Epithelial cell of proximal tubule (primary cell): ENCODE measurements around the gene KIF11. TPM values are rescaled to one million over a fixed set of nuclear protein-coding genes. Genes with fewer than 3 reads are reported as not detected.
A peak's percentile ranks its signal among the peaks of the same experiment; 100 is the strongest.
"Not testable (repeated sequence)": the region's sequence is repeated elsewhere in the genome, so short reads cannot be mapped to it uniquely, and the experiment has no call there.

Experiments
- DNase-seq: peaks from one replicate; pipeline ENCODE4 v3.0.0-alpha.2; 2011; ENCODE audit warnings: low read depth
- H3K4me3 ChIP-seq: 2 replicates; pipeline ENCODE4 v1.5.1; 2011; ENCODE audit warnings: low read depth, mild to moderate bottlenecking, low read length
- total RNA-seq: library from RNA; depleted of rRNA; stranded (reverse); fragments of >200 nt; gene quantifications from 2 replicates; pipeline ENCODE4 v1.2.3, GENCODE V29; 2015
- TF ChIP-seq, protein P1 (sequence below): conservative IDR thresholded peaks from 2 replicates; pipeline ENCODE4 v1.5.1; 2012; ENCODE audit warnings: low read depth, mild to moderate bottlenecking, low read length

The KIF11 gene
- total RNA-seq, 1 donor from 2014 or later: 36.5 TPM

DNA sequence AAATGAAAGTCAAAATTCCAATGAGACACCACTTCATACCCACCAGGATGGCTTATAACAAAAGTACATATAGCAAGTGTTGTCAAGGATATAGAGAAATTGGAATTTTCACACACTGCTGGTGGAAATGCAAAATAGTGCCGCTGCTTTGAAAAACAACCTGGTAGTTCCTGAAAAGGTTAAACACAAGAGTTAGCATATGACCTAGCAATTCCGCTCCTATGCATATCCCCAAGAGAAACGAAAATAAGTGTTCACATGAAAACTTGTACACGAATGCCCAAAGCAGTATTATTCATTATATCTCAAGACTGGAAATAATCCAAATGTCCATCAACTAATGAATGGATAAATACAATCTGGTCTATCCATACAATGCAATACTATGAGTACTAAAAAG is 33.9 kb upstream of the KIF11 start:
- TF ChIP-seq, protein P1, sequence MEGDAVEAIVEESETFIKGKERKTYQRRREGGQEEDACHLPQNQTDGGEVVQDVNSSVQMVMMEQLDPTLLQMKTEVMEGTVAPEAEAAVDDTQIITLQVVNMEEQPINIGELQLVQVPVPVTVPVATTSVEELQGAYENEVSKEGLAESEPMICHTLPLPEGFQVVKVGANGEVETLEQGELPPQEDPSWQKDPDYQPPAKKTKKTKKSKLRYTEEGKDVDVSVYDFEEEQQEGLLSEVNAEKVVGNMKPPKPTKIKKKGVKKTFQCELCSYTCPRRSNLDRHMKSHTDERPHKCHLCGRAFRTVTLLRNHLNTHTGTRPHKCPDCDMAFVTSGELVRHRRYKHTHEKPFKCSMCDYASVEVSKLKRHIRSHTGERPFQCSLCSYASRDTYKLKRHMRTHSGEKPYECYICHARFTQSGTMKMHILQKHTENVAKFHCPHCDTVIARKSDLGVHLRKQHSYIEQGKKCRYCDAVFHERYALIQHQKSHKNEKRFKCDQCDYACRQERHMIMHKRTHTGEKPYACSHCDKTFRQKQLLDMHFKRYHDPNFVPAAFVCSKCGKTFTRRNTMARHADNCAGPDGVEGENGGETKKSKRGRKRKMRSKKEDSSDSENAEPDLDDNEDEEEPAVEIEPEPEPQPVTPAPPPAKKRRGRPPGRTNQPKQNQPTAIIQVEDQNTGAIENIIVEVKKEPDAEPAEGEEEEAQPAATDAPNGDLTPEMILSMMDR: no peak
- no peak overlapping the region for H3K4me3 ChIP-seq
- no peak for DNase-seq

DNA sequence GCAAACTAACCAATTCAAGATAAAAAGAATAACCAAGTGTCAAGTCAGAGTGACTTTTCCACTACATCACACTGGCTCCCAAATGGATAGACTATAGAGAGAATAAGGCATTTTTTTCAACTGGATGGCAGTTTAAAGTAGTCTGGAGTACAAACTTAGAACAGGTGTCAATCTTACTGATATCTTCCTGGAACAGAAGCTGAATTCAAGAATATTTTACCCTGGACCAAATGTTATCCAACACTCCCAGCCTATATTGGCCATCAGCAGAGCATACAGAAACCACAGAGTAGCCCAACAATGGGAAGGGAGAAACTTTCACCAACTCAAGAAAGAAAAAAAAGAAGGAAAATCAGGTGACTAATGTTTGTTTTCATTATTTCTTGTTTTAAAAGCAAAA is 30.5 kb upstream of the KIF11 start:
- DNase-seq: no peak
- TF ChIP-seq, protein P1: no peak
- no peak overlapping the region for H3K4me3 ChIP-seq

DNA sequence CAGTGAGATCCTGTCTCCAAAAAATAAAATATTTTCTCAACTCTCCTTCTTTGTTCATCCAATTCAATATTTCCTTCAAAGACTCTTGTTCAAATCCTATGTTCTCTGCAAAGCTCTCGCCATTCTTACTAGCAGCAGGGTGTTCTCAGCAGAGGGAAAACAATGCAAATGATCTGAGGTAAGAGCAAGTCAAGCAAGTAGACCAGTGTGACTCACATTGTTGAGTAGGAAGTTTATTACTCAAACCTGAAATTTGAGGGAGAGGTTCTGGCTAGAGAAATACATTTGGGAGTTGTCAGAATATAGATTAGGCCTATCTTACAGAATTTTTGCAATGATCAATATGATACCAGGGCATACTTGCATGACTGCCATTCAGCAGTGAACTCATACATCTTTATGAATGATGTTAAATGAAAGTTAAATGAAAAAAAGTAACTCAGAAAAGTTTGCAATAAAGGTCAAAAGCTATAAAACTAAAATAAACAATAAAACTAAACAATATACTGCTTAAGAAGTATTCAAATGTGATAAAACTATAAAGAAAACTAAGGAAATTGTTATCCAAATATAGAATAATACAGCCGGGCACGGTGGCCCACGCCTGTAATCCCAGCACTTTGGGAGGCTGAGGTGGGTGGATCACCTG is 24.9 kb upstream of the KIF11 start:
- TF ChIP-seq, protein P1: no peak
- peak; percentile 53 for DNase-seq
- no peak overlapping the region for H3K4me3 ChIP-seq

DNA sequence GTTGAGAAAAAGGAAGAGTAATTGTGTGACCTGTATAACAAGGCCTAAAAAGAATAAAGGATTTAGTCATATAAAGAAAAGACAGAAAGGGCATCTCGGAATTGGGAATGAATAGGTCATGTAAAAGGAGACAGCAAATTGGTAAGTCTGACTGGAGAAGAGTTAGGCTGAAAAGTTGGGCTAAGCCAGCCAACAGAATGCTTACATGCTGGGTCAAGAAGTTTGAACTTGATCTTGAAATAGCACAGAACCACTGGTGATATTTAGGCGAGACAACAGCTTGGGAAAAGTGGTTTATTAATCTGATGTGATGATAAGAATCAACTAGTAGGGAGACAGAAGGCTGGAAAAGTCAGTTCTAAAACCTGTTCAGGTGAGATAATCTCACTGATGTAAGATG is 23.9 kb upstream of the KIF11 start:
- TF ChIP-seq, protein P1: no peak
- DNase-seq: no peak
- no peak overlapping the region for H3K4me3 ChIP-seq

DNA sequence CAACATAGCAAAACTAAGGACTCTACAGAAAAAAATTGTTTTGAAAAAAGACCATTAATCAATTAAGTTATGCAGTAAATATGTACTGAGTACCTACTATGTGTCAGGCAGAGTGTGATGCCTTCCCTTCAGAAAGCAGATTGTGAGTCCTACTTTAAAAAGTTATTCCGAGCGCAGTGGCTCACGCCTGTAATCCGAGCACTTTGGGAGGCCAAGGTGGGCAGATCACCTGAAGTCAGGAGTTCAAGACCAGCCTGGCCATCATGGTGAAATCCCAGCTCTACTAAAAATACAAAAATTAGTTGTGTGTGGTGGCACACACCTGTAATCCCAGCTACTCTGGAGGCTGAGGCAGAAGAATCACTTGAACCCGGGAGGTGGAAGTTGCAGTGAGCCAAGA is 23.3 kb upstream of the KIF11 start:
- H3K4me3 ChIP-seq, DNase-seq: not testable (repeated sequence)

DNA sequence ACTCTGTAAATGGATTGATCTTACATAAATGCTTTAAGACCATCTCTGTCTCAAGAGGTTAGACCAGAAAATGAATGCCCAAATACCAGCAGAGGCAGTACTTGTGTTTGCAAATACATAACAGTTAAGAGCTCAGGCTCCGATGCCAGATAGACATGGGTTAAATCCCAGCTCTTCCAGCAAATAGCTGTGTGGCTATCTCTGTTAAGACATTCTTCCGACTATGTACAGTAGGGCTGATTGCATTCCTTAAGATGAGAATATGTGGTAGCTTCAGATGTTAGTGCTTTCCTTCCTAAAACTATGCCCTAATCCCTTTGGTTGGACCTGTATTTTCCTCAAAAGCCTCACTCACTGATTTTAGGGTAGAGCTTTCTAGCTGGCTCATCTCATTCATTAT is 21.3 kb upstream of the KIF11 start:
- H3K4me3 ChIP-seq: no peak overlapping the region
- DNase-seq: no peak
- TF ChIP-seq, protein P1: no peak

DNA sequence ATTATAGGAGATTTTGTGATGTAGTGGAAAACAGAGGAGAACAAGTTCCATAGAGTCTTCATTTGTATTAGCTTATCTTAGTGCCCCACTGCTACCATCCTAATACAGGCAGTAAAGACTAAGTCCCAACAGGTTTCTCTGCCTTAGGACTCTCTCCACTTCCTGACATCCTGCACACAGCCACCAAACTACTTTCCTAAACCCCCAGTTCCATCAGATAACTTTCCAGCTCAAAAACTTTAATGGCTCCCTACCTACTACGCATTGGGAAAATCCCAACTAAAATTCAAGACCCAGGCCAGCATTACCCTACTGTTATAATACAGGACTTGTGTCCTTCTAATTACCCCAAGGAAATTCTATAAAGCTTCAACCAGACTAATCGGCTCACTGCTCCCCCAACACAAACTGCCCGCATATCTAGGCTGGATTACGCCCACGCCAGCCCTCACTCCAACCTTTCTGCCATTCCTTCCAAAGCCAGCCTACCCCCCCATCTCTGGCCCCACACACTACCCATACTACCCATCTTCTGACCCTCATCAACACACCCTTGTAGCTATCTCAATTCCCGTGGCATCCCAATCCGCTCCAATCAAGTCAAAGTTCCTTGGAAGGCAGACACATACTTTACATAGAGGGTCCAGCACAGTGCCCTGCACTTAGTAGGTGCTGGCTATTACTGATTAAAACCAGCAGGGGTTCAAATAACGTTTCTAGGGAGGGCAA is 20.4 kb upstream of the KIF11 start:
- TF ChIP-seq, protein P1: no peak
- H3K4me3 ChIP-seq: peak overlapping the region; percentile 90
- DNase-seq: no peak
